Spleen (tissue), 7 donors: Measurements from ENCODE around the gene LRP1B.

Source experiments
- POLR2A ChIP-seq, 3 donors: fragments of 450-650 bp; IDR thresholded peaks; one replicate each; pipeline ENCODE4 v1.5.1; 2017; ENCODE audit warnings: antibody characterized with exemption in 3 of 3, mild to moderate bottlenecking in 1 of 3
- TF ChIP-seq, protein P1 (sequence below), 11 experiments: fragments of 200-600 bp in 7 of 11; fragments of 450-650 bp in 4 of 11; sonication (generic) in 4 of 11; IDR thresholded peaks in 8 of 11; conservative IDR thresholded peaks in 3 of 11; 1 replicate in 7 of 11; 2 replicates in 4 of 11; pipeline versions ENCODE4 v1.4.0 to v1.8.0; 2016 to 2021; ENCODE audit warnings: antibody characterized with exemption in 11 of 11, inconsistent platforms in 4 of 11, mild to moderate bottlenecking in 1 of 11
- donor health status: DM: no; HTN: no; CAD: no; lungs with moderate emphysema.
- donor health status: DM: no; HTN: no; CAD: no.
- donor health status: DM: no; HTN: no; CAD: no.

DNA sequence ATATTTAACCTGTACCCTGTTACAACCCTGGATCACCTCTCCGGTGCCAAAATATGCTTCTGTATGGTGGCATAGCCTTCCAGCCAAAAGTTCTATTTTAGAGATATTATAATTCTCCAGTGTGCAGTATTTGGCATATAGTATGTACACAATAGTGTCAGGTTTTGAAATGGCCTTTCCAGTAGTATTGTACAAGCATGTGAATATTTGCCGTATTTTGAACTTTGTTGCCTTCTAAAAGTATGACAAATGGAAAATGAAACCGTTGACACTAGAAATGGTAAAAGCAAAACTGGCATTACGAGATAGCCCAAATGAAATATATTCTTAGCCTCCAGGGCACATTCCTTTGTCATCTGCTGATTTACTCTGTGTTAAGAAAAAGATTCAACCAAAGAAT lies 431.2 kb downstream of the LRP1B start:
- TF ChIP-seq, protein P1, sequence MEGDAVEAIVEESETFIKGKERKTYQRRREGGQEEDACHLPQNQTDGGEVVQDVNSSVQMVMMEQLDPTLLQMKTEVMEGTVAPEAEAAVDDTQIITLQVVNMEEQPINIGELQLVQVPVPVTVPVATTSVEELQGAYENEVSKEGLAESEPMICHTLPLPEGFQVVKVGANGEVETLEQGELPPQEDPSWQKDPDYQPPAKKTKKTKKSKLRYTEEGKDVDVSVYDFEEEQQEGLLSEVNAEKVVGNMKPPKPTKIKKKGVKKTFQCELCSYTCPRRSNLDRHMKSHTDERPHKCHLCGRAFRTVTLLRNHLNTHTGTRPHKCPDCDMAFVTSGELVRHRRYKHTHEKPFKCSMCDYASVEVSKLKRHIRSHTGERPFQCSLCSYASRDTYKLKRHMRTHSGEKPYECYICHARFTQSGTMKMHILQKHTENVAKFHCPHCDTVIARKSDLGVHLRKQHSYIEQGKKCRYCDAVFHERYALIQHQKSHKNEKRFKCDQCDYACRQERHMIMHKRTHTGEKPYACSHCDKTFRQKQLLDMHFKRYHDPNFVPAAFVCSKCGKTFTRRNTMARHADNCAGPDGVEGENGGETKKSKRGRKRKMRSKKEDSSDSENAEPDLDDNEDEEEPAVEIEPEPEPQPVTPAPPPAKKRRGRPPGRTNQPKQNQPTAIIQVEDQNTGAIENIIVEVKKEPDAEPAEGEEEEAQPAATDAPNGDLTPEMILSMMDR (IDR thresholded peaks at IDR 0.05 in 8 of 11, conservative IDR thresholded peaks at IDR 0.05 in 3 of 11) = no peak
- TF ChIP-seq POLR2A (IDR thresholded peaks at IDR 0.05) = no peak
